Thymus (tissue), 11 donors: Measurements from ENCODE around the gene PCNX4. TPM values are rescaled to one million over a fixed set of nuclear protein-coding genes. Genes with fewer than 3 reads are reported as not detected.

Experiments used
- DNase-seq, 9 donors: peaks; one replicate each; pipeline ENCODE4 v3.0.0-alpha.2; 2013; ENCODE audit warnings: low spot score in 9 of 9, low read depth in 6 of 9, missing footprints in 1 of 9
- H3K27ac ChIP-seq, 2 donors: one replicate each; pipeline ENCODE4 v1.5.1; 2013; ENCODE audit warnings: control low read depth in 1 of 2, low read depth in 1 of 2, low read length in 1 of 2, mild to moderate bottlenecking in 1 of 2, moderate library complexity in 1 of 2
- H3K27me3 ChIP-seq, 2 donors: one replicate each; pipeline ENCODE4 v1.5.1; 2013; ENCODE audit warnings: low read length in 1 of 2; ENCODE audit not compliant: control insufficient read depth in 2 of 2, insufficient read depth in 1 of 2
- H3K36me3 ChIP-seq, 2 donors: one replicate each; pipeline ENCODE4 v1.5.1; 2013; ENCODE audit warnings: low read length in 1 of 2, mild to moderate bottlenecking in 1 of 2, moderate library complexity in 1 of 2; ENCODE audit not compliant: control insufficient read depth in 2 of 2, insufficient read depth in 2 of 2
- H3K4me1 ChIP-seq, 2 donors: one replicate each; pipeline ENCODE4 v1.5.1; 2013; ENCODE audit warnings: low read length in 2 of 2; ENCODE audit not compliant: control insufficient read depth in 2 of 2, insufficient read depth in 2 of 2
- H3K4me3 ChIP-seq, 2 donors: one replicate each; pipeline ENCODE4 v1.5.1; 2013; ENCODE audit warnings: low read length in 2 of 2, control low read depth in 1 of 2, mild to moderate bottlenecking in 1 of 2
- H3K9me3 ChIP-seq, 2 donors: one replicate each; pipeline ENCODE4 v1.5.1; 2013; ENCODE audit warnings: low read length in 1 of 2, mild to moderate bottlenecking in 1 of 2; ENCODE audit not compliant: control insufficient read depth in 2 of 2, insufficient read depth in 1 of 2
- WGBS: extraction: QIAGEN DNeasy Blood & Tissue Kit; methylation state at CpG from one replicate; pipeline ENCODE4 v1.1.7; 2013; 5-methylcytosine and 5-hydroxymethylcytosine counted together
- polyA plus RNA-seq: library from polyadenylated mRNA; stranded (reverse); fragments of 200-250 nt; gene quantifications from one replicate; pipeline ENCODE4 v1.2.3, GENCODE V29; 2013
- total RNA-seq: library from RNA; stranded (reverse); fragments of 120-200 nt; gene quantifications from one replicate; pipeline ENCODE4 v1.2.4, GENCODE V29; 2013
- donor health status: healthy.

Gene PCNX4
- total and polyA plus RNA-seq, 2 donors, result 38.5 to 55.3 TPM

DNA sequence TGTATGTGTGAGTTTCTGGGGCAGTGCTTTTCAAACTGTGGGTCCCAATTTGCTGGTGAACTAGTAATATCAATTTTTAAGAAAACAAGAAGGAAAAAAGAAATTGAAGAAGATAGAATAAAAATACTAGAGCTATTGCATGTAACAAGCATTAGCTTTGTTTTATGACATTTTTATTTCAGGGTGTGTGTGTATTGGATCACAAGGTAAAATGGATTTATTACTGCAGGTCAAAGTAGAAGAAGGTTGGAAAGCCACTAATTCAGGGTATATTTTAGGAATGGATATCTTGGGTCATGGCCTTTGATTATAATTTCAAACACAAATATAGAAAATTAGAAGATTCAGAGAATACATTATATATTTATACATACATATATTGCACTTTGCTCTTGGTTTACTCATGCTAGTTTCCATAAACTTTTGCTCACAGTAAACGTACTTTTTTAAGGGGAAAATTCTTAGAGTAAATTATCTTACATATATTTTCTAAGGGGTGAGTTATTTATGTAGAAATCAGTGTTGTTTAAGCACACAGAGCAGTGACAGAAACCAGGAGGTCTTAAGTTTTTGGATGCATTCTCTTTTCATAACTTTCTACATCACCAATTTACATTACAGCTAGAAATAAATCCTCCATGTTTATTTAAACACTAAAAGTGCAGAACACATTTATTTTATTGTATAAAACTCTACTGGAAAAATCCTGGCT is 122.8 kb downstream of the PCNX4 start:
- 95% methylated on average over 1 of the region's 1 CpG for WGBS
- Histone ChIP-seq H3K4me1 (no peaks in the 10 kb centered on the region), H3K27me3 (no peaks in the 10 kb centered on the region), H3K4me3 (no peak overlapping the region), H3K36me3 (no peaks in the 10 kb centered on the region), H3K9me3 (no peaks in the 10 kb centered on the region), H3K27ac (no peak overlapping the region)
- DNase-seq, result no peak

DNA sequence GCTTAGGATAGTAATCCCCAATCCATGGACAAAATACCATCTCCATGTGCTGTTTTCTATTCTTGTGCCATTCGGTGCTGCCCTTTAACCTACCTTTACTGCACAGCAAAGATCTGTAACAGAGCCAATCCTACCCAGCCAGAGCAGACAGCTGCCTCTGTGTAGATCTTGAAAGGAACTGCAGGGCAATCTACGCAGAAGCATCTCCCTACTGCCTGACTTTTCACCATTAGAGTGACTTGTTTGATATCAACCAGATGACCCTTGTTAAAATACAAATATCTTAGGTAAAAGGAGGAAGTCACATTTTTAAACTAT is 123.4 kb downstream of the PCNX4 start:
- Histone ChIP-seq H3K27ac (no peak overlapping the region), H3K4me1 (no peaks in the 10 kb centered on the region), H3K4me3 (no peak overlapping the region), H3K27me3 (no peaks in the 10 kb centered on the region), H3K9me3 (no peaks in the 10 kb centered on the region), H3K36me3 (no peaks in the 10 kb centered on the region)
- DNase-seq, result no peak
- 95% methylated on average over 2 of the region's 2 CpGs for WGBS

DNA sequence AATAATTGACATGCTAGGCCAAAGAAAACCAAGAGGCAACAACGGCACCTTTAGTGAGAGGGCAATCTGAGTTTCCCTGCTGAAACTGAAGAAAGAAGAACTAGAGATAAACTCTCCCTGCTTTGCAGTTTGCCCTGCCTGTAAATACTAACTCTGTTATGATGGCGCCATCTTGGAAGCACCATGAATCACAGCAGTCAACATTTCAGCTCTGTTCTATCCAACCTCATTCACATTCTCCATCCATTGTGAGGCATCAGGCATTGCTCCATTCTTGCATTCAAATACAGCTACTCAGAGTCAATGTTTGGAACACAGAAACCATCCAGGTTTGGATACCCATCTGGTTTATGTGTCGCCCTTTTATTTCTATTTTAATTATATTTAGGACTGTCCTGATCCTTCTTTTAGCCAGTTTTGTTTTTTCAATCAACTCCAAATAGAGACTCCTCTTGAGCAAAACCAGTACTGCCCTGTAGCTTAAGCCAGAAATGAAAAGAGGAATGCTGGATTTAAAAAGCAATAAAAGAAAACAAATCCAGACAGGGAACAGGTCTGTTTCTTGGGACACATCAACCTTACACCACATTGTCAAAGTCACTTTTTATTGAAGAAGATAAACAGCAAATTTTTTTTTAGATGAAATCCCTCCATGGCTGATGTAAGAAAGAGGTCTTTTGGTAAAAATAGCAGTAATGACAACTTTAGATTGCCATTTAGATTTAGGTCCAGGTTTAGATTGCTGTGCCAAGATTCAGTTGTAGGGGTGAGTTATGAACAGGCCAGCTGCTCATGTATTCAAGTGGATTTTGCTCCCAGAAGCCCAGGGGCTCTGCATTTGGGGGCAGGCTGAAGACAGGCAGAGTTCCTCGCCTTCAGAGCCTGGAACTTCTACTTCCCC is 124.0 kb downstream of the PCNX4 start:
- no peak for DNase-seq
- Histone ChIP-seq H3K27ac (no peak overlapping the region), H3K27me3 (no peaks in the 10 kb centered on the region), H3K9me3 (no peaks in the 10 kb centered on the region), H3K4me3 (no peak overlapping the region), H3K36me3 (no peaks in the 10 kb centered on the region), H3K4me1 (no peaks in the 10 kb centered on the region)
- WGBS, result 96% methylated on average over 4 of the region's 4 CpGs

DNA sequence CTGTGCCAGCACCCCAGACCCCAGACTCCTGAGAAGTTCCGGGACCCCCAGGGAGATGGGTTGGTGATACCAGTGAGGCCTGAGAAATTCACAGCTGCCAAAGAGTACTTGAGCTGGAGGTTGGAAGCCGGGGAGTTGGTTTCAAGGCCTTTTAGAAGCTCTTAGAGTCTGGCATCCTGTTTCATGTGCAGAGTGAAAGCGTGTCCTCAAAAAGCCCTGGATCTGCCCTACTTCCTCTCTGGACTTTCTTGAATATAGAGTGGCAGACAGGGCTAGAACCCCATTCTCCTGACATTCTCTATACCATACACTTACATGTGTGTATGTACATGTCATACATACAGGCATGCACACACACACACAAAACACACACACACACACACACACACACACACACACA is 126.0 kb downstream of the PCNX4 start:
- no peak for DNase-seq
- Histone ChIP-seq H3K4me3 (no peak overlapping the region), H3K27ac (peak overlapping the region in 1 of 2 donors; percentile 12), H3K4me1 (no peaks in the 10 kb centered on the region), H3K36me3 (no peaks in the 10 kb centered on the region), H3K27me3 (no peaks in the 10 kb centered on the region), H3K9me3 (no peaks in the 10 kb centered on the region)
- 92% methylated on average over 3 of the region's 3 CpGs for WGBS

Other genes starting within 250 kb of the PCNX4 start
- 1.9 TPM for gene RTN1, start 221.1 kb upstream of the PCNX4 start, total RNA-seq
- 1.6 TPM for gene RTN1, start 221.1 kb upstream of the PCNX4 start, polyA plus RNA-seq
- gene LRRC9, start 171.8 kb upstream of the PCNX4 start, total RNA-seq, result under 0.01 TPM
- gene LRRC9, start 171.8 kb upstream of the PCNX4 start, polyA plus RNA-seq, result not detected
- gene DHRS7, start 73.5 kb downstream of the PCNX4 start, total RNA-seq, result 40.7 TPM
- gene DHRS7, start 73.5 kb downstream of the PCNX4 start, polyA plus RNA-seq, result 63.7 TPM
- 25.2 TPM for gene PPM1A, start 157.3 kb downstream of the PCNX4 start, total RNA-seq
- gene PPM1A, start 157.3 kb downstream of the PCNX4 start, polyA plus RNA-seq, result 41.6 TPM